HG03520 (cell line): ENCODE measurements around the gene RALY.
"Not testable (repeated sequence)": the region's sequence is repeated elsewhere in the genome, so short reads cannot be mapped to it uniquely, and the experiment has no call there.

Experiments used
- ATAC-seq: cut with Tn5 transposase; IDR thresholded peaks from one replicate; pipeline ENCODE4 v1.9.1; 2021; ENCODE audit warnings: mild to moderate bottlenecking, moderate library complexity; ENCODE audit not compliant: unreplicated experiment

The RALY gene

GRCh38 chr20:34132491-34132890 lies 138.8 kb downstream of the RALY start:
- not testable (repeated sequence) for ATAC-seq

GRCh38 chr20:34132943-34133342 lies 139.2 kb downstream of the RALY start:
- not testable (repeated sequence) for ATAC-seq

GRCh38 chr20:34133365-34133860 lies 139.7 kb downstream of the RALY start:
- not testable (repeated sequence) for ATAC-seq
